HEK293T (cell line): Measurements from ENCODE around the gene GSTM1.

Experiments
- CTCF ChIA-PET: fragments of 350-600 bp; formaldehyde crosslinking; extraction: SDS; loops from one replicate; lab custom pipeline; 2021; ENCODE audit warnings: antibody characterized with exemption, inconsistent platforms; lab: Yijun Ruan, JAX
- POLR2A ChIA-PET: fragments of 350-600 bp; formaldehyde crosslinking; extraction: SDS; loops from one replicate; lab custom pipeline; 2020; ENCODE audit warnings: antibody characterized with exemption, inconsistent platforms; lab: Yijun Ruan, JAX
- DNase-seq: peaks from one replicate; pipeline ENCODE4 v3.0.0; 2012; ENCODE audit warnings: mixed read lengths; ENCODE audit errors: extremely low spot score
- ARNT ChIP-seq: fragments of 450-650 bp; IDR thresholded peaks from 2 replicates; pipeline ENCODE4 v1.6.1; 2017; ENCODE audit warnings: mild to moderate bottlenecking
- BHLHE40 ChIP-seq: fragments of 450-650 bp; IDR thresholded peaks from 2 replicates; pipeline ENCODE4 v1.6.1; 2016; ENCODE audit warnings: mild to moderate bottlenecking, moderate library complexity, borderline replicate concordance
- CTBP1 ChIP-seq: fragments of 450-650 bp; IDR thresholded peaks from 2 replicates; pipeline ENCODE4 v1.6.1; 2016; ENCODE audit warnings: borderline replicate concordance
- ELF4 ChIP-seq: fragments of 450-650 bp; IDR thresholded peaks from 2 replicates; pipeline ENCODE4 v1.6.1; 2017; ENCODE audit warnings: antibody characterized with exemption
- FOXA1 ChIP-seq: fragments of 450-650 bp; IDR thresholded peaks from 2 replicates; pipeline ENCODE4 v1.6.1; 2016; ENCODE audit warnings: mild to moderate bottlenecking
- FOXK2 ChIP-seq: fragments of 450-650 bp; IDR thresholded peaks from 2 replicates; pipeline ENCODE4 v1.6.1; 2016; ENCODE audit warnings: mild to moderate bottlenecking
- FOXM1 ChIP-seq: fragments of 450-650 bp; IDR thresholded peaks from 2 replicates; pipeline ENCODE4 v1.6.1; 2017; ENCODE audit warnings: mild to moderate bottlenecking, borderline replicate concordance
- HDGF ChIP-seq: fragments of 450-650 bp; IDR thresholded peaks from 2 replicates; pipeline ENCODE4 v1.6.1; 2017; ENCODE audit warnings: antibody characterized with exemption, borderline replicate concordance
- L3MBTL2 ChIP-seq: fragments of 450-650 bp; conservative IDR thresholded peaks from 2 replicates; pipeline ENCODE4 v1.6.1; 2016; ENCODE audit warnings: mild to moderate bottlenecking
- LEF1 ChIP-seq: fragments of 450-650 bp; IDR thresholded peaks from 2 replicates; pipeline ENCODE4 v1.6.1; 2017; ENCODE audit warnings: mild to moderate bottlenecking, borderline replicate concordance
- NFRKB ChIP-seq: fragments of 450-650 bp; IDR thresholded peaks from 2 replicates; pipeline ENCODE4 v1.6.1; 2016; ENCODE audit warnings: mild to moderate bottlenecking, moderate library complexity
- SP1 ChIP-seq: fragments of 450-650 bp; IDR thresholded peaks from 2 replicates; pipeline ENCODE4 v1.6.1; 2017
- SUZ12 ChIP-seq: fragments of 450-650 bp; IDR thresholded peaks from 2 replicates; pipeline ENCODE4 v1.6.1; 2016; ENCODE audit warnings: mild to moderate bottlenecking
- TARDBP ChIP-seq: fragments of 450-650 bp; IDR thresholded peaks from 2 replicates; pipeline ENCODE4 v1.6.1; 2016
- ZNF384 ChIP-seq: fragments of 450-650 bp; IDR thresholded peaks from 2 replicates; pipeline ENCODE4 v1.6.1; 2016
- TF ChIP-seq, protein P1 (sequence below): fragments of 450-650 bp; IDR thresholded peaks from 2 replicates; pipeline ENCODE4 v1.6.1; 2016

GSTM1 gene

DNA sequence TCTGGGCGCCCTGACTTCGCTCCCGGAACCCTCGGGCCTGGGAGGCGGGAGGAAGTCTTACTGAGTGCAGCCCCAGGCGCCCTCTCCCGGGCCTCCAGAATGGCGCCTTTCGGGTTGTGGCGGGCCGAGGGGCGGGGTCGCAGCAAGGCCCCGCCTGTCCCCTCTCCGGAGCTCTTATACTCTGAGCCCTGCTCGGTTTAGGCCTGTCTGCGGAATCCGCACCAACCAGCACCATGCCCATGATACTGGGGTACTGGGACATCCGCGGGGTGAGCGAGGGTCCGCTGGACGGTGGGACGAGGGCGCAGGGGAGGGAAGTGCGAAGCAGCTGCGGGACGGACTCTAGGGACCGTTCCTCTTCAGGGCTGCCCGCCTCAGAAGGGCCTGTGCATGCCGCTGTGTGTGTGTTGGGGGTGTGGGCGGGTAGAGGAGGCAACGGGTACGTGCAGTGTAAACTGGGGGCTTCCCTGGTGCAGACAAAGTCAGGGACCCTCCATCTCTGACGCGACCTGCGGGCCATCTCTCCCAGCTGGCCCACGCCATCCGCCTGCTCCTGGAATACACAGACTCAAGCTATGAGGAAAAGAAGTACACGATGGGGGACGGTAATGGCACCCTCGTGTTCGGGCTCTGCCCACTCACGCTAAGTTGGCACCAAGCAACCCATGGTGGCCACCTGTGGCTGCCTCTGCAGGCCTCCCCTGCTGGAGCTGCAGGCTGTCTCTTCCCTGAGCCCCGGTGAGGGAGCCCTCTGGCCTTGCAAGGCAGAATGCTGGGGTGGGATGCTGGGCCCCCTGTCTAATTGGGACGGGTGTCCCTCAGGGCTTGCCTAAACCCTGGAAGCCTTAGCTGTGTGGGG is at the start of gene GSTM1:
GSTM1 (plus strand) TSS at position 177 of the 859 bp plus-strand sequence; CDS start at position 234, 57 bp downstream.
- POLR2A ChIA-PET: no interaction called here
- DNase-seq: no peak
- no peak for TF ChIP-seq FOXK2
- no peak for TF ChIP-seq FOXA1
- CTCF ChIA-PET: no interaction called here

DNA sequence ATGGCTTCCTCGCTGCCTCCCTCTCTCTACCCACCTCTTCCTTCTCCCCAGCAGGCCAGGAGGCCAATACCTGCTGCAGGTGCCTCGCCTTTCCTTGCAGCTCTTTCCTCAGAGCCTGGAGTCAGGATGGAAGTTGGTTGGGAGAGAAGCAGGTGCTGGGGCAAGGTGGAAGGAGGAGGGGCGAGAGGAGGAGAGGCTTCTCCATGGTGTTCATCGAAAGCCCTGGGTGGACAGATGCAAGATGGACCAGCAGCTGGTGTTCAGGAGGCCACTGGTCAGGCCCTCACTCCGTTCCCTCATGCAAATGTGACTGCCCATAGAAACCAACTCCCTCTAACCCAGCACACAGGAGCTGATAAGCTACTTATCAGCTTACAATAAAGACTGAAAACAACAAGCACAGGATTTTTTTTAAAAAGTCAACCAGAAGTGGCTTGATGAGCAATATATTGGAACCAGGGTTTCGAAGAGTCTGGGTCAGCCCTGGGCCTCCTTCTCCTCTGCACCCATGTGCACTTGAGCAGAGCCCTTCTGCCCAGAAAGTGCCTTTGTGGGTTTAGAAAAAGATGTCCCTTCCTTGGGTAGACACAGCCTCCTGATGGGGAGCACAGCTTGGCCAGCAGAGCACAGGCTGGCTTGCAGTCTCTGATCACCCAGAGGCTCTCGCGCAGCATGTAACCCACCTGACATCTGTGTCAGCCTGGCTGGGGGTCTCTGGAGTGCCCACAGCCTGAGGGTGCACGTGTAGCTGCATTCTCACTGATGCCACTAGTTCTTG is 48.4 kb upstream of the GSTM1 start:
- TF ChIP-seq SP1 (no peak), FOXM1 (no peak), ARNT (no peak), BHLHE40 (no peak), ELF4 (no peak), ZNF384 (no peak), SUZ12 (no peak), TARDBP (no peak), NFRKB (no peak), CTBP1 (no peak), FOXA1 (no peak), FOXK2 (no peak), LEF1 (no peak), HDGF (no peak), L3MBTL2 (no peak)
- TF ChIP-seq, protein P1, sequence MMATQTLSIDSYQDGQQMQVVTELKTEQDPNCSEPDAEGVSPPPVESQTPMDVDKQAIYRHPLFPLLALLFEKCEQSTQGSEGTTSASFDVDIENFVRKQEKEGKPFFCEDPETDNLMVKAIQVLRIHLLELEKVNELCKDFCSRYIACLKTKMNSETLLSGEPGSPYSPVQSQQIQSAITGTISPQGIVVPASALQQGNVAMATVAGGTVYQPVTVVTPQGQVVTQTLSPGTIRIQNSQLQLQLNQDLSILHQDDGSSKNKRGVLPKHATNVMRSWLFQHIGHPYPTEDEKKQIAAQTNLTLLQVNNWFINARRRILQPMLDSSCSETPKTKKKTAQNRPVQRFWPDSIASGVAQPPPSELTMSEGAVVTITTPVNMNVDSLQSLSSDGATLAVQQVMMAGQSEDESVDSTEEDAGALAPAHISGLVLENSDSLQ: no peak
- POLR2A ChIA-PET: interaction anchor here (0.7 to 6.6 kb wide), 5 partner anchors 19 to 135 kb away, joined by 3 to 79 read pairs (median 5); partner anchors contain the start of genes GNAI3 and GSTM2
- no peak for DNase-seq
- CTCF ChIA-PET: interaction anchor here (0.6 to 6.9 kb wide), 22 partner anchors 10 to 789 kb away, joined by 3 to 118 read pairs (median 6); partner anchors contain the start of genes AHCYL1, GNAI3, GPR61 and GSTM2

DNA sequence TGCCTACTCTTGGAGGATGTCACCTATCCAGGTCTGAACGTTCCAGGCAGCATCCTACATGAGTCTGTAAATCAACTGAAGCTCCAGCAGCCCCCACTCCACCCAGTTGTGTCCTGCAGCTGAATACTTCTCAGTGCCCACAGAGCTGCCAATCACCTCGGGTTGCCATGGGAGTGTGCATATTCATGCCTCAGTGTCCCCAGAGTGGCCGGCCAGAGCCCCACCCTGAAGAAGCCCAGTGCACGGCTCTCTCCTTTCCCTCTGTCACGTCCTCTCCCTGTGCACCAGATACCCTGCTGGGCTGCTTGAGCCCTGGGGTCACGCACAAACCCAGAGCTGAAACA is 47.8 kb upstream of the GSTM1 start:
- no peak for TF ChIP-seq LEF1
- TF ChIP-seq, protein P1: peak; percentile 56; the same call in 1 of the 2 replicates
- no peak for DNase-seq
- CTCF ChIA-PET: interaction anchor here (0.5 to 6.9 kb wide), 35 partner anchors 10 to 788 kb away, joined by 3 to 118 read pairs (median 5); partner anchors contain the start of genes AHCYL1, GNAI3, GPR61 and GSTM2
- POLR2A ChIA-PET: interaction anchor here (0.7 to 6.6 kb wide), 6 partner anchors 19 to 134 kb away, joined by 3 to 79 read pairs (median 5); partner anchors contain the start of genes GNAI3 and GSTM2

GRCh38 chr1:109640285-109640865 is 47.2 kb upstream of the GSTM1 start:
- CTCF ChIA-PET: interaction anchor here (0.5 to 6.9 kb wide), 38 partner anchors 10 to 725 kb away, joined by 3 to 118 read pairs (median 4); partner anchors contain the start of genes AHCYL1, GNAI3, GPR61 and GSTM2
- TF ChIP-seq BHLHE40 (no peak), HDGF (0 out of 2 replicates have a peak, but pooled peaks have one; percentile 28)
- DNase-seq: peak; percentile 85
- POLR2A ChIA-PET: interaction anchor here (0.7 to 6.6 kb wide), 6 partner anchors 20 to 134 kb away, joined by 3 to 79 read pairs (median 5); partner anchors contain the start of genes GNAI3 and GSTM2

DNA sequence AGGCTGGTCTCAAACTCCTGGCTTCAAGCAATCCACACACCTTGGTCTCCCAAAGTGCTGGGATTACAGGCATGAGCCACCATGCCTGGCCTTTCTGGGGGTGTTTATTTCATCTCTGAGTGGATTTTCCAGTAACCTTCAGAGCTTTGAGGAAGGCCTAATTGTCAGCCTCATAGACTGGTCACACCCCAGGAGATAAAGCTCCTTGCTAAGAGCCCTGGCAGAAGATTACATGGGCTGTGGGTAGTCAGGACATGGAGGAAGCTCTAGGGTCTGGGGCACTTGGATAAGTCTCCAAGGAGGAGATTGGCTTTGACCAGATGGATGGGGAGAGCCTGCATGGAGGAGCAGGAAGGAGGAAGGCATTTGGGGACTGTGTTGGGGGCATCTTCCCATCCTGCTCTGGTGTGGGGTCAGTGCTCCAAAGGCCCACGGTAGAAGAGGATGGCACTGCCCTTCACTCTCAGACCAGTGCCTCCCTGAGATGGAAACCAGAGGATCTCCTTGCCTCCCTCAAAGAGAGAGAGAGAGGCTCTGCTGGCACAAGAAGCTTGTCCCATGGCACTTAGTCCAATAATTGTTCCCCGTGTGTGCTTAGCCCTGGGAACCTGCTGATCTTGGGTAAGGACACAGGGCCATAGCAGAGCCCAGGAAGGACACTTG is 46.4 kb upstream of the GSTM1 start:
- TF ChIP-seq FOXA1: no peak
- no peak for TF ChIP-seq FOXM1
- TF ChIP-seq, protein P1: no peak
- no peak for TF ChIP-seq HDGF
- TF ChIP-seq FOXK2: no peak
- no peak for TF ChIP-seq CTBP1
- no peak for TF ChIP-seq TARDBP
- TF ChIP-seq SUZ12: no peak
- no peak for TF ChIP-seq NFRKB
- no peak for TF ChIP-seq L3MBTL2
- no peak for TF ChIP-seq ARNT
- TF ChIP-seq BHLHE40: no peak
- TF ChIP-seq SP1: no peak
- DNase-seq: no peak
- POLR2A ChIA-PET: interaction anchor here (1.2 to 6.6 kb wide), 3 partner anchors 92 to 97 kb away, joined by 3 to 79 read pairs (median 15); partner anchors contain the start of gene GNAI3
- CTCF ChIA-PET: interaction anchor here (0.6 to 6.9 kb wide), 18 partner anchors 10 to 1700 kb away, joined by 3 to 118 read pairs (median 8); partner anchors contain the start of genes AHCYL1, GNAI3 and GSTM2
